Left lung (tissue), 10 donors: ENCODE measurements around the gene FERMT3. TPM values are rescaled to one million over a fixed set of nuclear protein-coding genes. Genes with fewer than 3 reads are reported as not detected.

Experiments
- ATAC-seq: fragments of 200-7000 bp; cut with Tn5 transposase; one replicate; pipeline ENCODE4 v1.9.1; 2020; ENCODE audit warnings: moderate library complexity
- DNase-seq, 4 donors: peaks; one replicate each; pipeline ENCODE4 v3.0.0-alpha.2; 2013 to 2020
- H3K27ac ChIP-seq, 2 donors: fragments of 200-600 bp; sonication (generic) in 1 of 2; one replicate each; pipeline versions ENCODE4 v1.5.0 to v1.8.0; 2020 to 2021
- H3K27me3 ChIP-seq, 2 donors: fragments of 200-600 bp; sonication (generic) in 1 of 2; one replicate each; pipeline versions ENCODE4 v1.5.0 to v1.8.0; 2020 to 2021
- H3K36me3 ChIP-seq, 2 donors: fragments of 200-600 bp; sonication (generic) in 1 of 2; one replicate each; pipeline versions ENCODE4 v1.5.0 to v1.8.0; 2020 to 2021
- H3K4me1 ChIP-seq, 2 donors: fragments of 200-600 bp; one replicate each; pipeline ENCODE4 v1.8.0; 2021
- H3K4me3 ChIP-seq, 2 donors: fragments of 200-600 bp; sonication (generic) in 1 of 2; one replicate each; pipeline versions ENCODE4 v1.5.0 to v1.8.0; 2020 to 2021; ENCODE audit warnings: mild to moderate bottlenecking in 1 of 2
- H3K9me3 ChIP-seq, 2 donors: fragments of 200-600 bp; sonication (generic) in 1 of 2; one replicate each; pipeline versions ENCODE4 v1.5.0 to v1.8.0; 2020 to 2021
- CTCF ChIP-seq, 2 donors: fragments of 200-600 bp; sonication (generic) in 1 of 2; IDR thresholded peaks; one replicate each; pipeline versions ENCODE4 v1.5.0 to v1.8.0; 2021; ENCODE audit warnings: antibody characterized with exemption in 2 of 2
- intact Hi-C, 2 donors: fragments of 100-400 bp; cut with DNase I; formaldehyde crosslinking; loops; one replicate each; pipeline versions ENCODE4 v1.11.2 to v1.14.2; 2022
- polyA plus RNA-seq, 6 donors: library from polyadenylated mRNA; unstranded; fragments of 120-200 nt; gene quantifications; one replicate each; pipeline ENCODE4 v1.2.1, GENCODE V29; 2013; ENCODE audit not compliant: insufficient read length in 6 of 6
- total RNA-seq, 2 donors: library from RNA; stranded (reverse); fragmentation: NEBNext Ultra II Directional; extraction: Animal tissue kit (Norgen Biotek cat#: 25700); gene quantifications; one replicate each; pipeline ENCODE4 v1.2.1, GENCODE V29; 2021
- donor health status: DM: no; HTN: yes; CAD: no.
- donor health status: DM: no; HTN: no; CAD: no.

FERMT3 gene
- total and polyA plus RNA-seq, 8 donors: 9.1 to 100 (median 10.8) TPM

GRCh38 chr11:64204464-64204989, 2.0 kb upstream of the FERMT3 start:
- ATAC-seq: peak; percentile 76
- intact Hi-C loops: loop anchor here in 1 of 2 donors (5.0 kb wide), 1 partner anchor 98 kb away; the partner anchor contains the start of gene CATSPERZ
- peak in 3 of 4 donors; percentile 89 to 90 (median 89) for DNase-seq
- no peak overlapping the region for H3K4me3 ChIP-seq
- peak; percentile 54 to 63 for TF ChIP-seq CTCF (IDR thresholded peaks at IDR 0.05)
- peak overlapping the region; percentile 81 to 94 for H3K27ac ChIP-seq
- peaks cover 7 to 84% of the 10 kb centered on the region in 2 donors for H3K36me3 ChIP-seq
- peaks cover 2 to 52% of the 10 kb centered on the region in 2 donors for H3K4me1 ChIP-seq
- H3K27me3 ChIP-seq: no peaks in the 10 kb centered on the region
- no peaks in the 10 kb centered on the region for H3K9me3 ChIP-seq

DNA sequence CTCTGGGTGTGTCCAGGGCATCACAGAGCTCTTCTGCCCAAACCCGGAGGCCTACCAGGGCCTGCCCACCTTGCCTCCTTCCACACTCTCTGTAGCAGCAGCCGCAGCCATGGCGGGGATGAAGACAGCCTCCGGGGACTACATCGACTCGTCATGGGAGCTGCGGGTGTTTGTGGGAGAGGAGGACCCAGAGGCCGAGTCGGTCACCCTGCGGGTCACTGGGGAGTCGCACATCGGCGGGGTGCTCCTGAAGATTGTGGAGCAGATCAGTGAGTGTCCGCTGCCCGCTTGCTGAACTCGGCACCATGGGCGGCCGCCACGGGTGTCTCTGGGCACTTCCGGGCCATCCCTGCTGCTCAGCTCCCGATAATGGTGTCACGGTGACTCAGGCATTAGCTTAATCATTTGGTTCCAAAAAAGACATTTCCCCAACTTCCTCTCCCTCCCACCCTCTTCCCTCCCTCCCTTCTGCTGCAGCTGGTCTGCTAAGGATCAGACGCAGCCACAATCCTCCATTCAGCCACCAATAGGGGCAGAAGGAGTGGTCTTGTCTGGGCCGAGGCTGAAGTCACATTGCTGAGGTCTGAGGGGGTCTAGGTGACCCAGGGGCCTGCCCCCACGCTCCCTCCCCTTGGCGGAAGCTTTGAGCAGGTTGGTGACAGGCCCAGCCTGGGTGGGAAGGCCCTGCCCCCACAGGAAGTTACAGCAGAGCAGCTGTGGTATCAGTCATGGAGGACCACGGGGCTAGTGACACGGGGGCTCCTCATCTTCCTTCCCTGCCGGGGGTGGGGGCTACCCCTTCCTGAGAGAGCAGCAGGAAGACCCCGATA, 950 bp downstream of the FERMT3 start:
- Histone ChIP-seq H3K4me3 (peak overlapping the region; percentile 27 to 65), H3K27ac (peak overlapping the region; percentile 81 to 94), H3K36me3 (peaks cover 7 to 84% of the 10 kb centered on the region in 2 donors), H3K4me1 (peaks cover 2 to 69% of the 10 kb centered on the region in 2 donors), H3K27me3 (no peaks in the 10 kb centered on the region), H3K9me3 (no peaks in the 10 kb centered on the region)
- peak; percentile 36 for ATAC-seq
- TF ChIP-seq CTCF (IDR thresholded peaks at IDR 0.05): no peak
- DNase-seq: peak in 3 of 4 donors; percentile 55 to 92 (median 72)
- intact Hi-C loops: no loop called here

GRCh38 chr11:64208086-64208795, 1.7 kb downstream of the FERMT3 start:
- H3K9me3 ChIP-seq: no peaks in the 10 kb centered on the region

DNA sequence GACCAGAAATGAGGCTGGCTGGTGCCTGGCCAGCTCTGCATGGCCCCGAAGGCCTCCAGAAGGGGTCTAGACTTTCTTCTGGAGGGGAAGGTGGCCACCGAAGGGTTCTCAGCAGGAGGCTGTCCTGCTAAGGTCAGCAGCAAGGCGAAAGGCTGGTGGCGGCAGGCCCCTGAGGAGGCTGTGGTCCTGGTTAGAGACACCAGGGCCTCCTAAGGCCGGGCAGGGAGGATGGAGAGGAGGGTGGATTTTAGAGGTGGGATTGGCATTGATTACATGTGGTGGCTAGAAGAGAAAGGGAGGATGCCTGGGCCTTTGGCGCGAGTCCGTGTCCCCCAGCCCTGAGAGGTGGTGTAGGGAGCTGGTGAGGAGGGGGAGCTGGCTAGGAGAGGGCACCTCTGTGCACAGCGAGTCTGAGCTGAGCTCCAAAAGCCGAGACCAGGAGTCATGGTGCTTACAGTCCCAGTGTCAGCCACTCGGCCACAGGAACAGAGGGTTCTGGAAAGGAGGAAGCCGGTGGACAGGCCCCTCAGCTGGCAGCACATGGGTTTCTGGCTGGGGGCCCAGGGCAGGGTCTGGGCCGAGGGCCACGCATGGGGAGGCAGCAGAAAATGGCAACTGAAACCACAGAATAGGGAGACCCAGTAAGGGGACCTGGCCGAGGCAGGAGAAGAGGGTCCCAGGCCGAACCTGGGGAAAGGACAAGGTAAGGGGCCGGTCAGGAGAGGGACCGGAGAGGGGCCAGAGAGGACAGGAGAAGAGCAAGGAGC, 2.5 kb downstream of the FERMT3 start:
- peak in 1 of 4 donors; percentile 78 for DNase-seq
- H3K4me1 ChIP-seq: peaks cover 2 to 66% of the 10 kb centered on the region in 2 donors
- intact Hi-C loops: no loop called here

More at GRCh38 chr11:64208086-64208795, 1.7 kb downstream of the FERMT3 start:
- peak overlapping the region in 1 of 2 donors; percentile 65 for H3K4me3 ChIP-seq
- ATAC-seq: no peak
- peak overlapping the region; percentile 81 to 94 for H3K27ac ChIP-seq
- peak in 1 of 4 donors; percentile 75 for DNase-seq
- H3K4me1 ChIP-seq: peaks cover 2 to 69% of the 10 kb centered on the region in 2 donors
- no peaks in the 10 kb centered on the region for H3K27me3 ChIP-seq
- peaks cover 7 to 83% of the 10 kb centered on the region in 2 donors for H3K36me3 ChIP-seq
- intact Hi-C loops: no loop called here
- no peak for TF ChIP-seq CTCF (IDR thresholded peaks at IDR 0.05)

More for the DNA sequence above, 2.5 kb downstream of the FERMT3 start:
- TF ChIP-seq CTCF (IDR thresholded peaks at IDR 0.05): no peak
- Histone ChIP-seq H3K27me3 (no peaks in the 10 kb centered on the region), H3K27ac (peak overlapping the region; percentile 81 to 94), H3K9me3 (no peaks in the 10 kb centered on the region), H3K4me3 (peak overlapping the region in 1 of 2 donors; percentile 65), H3K36me3 (peaks cover 3 to 82% of the 10 kb centered on the region in 2 donors)
- ATAC-seq: no peak
